Endodermal cell (in vitro differentiated cells): ENCODE results near the gene TTLL11. TPM values are rescaled to one million over a fixed set of nuclear protein-coding genes. Genes with fewer than 3 reads are reported as not detected.
A peak's percentile ranks its signal among the peaks of the same experiment; 100 is the strongest.

Experiments used
- DNase-seq: peaks from one replicate; pipeline ENCODE4 v3.0.0-alpha.2; 2017
- H3K27ac ChIP-seq: 2 replicates; pipeline ENCODE4 v1.5.1; 2013; ENCODE audit warnings: mild to moderate bottlenecking, low read depth, low read length, moderate library complexity
- H3K27me3 ChIP-seq: 2 replicates; pipeline ENCODE4 v1.6.1; 2013; ENCODE audit warnings: mild to moderate bottlenecking, low read length, moderate library complexity; ENCODE audit not compliant: insufficient read depth, control insufficient read depth, poor library complexity, severe bottlenecking
- H3K36me3 ChIP-seq: 2 replicates; pipeline ENCODE4 v1.7.0; 2013; ENCODE audit warnings: mild to moderate bottlenecking, low read length, moderate library complexity; ENCODE audit not compliant: control insufficient read depth, insufficient read depth
- H3K4me1 ChIP-seq: one replicate; pipeline ENCODE4 v1.7.0; 2013; ENCODE audit warnings: low read length; ENCODE audit not compliant: control insufficient read depth, insufficient read depth
- H3K4me3 ChIP-seq: 2 replicates; pipeline ENCODE4 v1.5.1; 2013; ENCODE audit warnings: mild to moderate bottlenecking, low read length, moderate library complexity
- H3K9ac ChIP-seq: 2 replicates; pipeline ENCODE4 v1.6.1; 2013; ENCODE audit warnings: mild to moderate bottlenecking, low read length, moderate library complexity; ENCODE audit not compliant: poor library complexity, severe bottlenecking; ENCODE audit errors: extremely low read depth
- H3K9me3 ChIP-seq: 2 replicates; pipeline ENCODE4 v1.6.1; 2013; ENCODE audit warnings: mild to moderate bottlenecking, low read length, moderate library complexity; ENCODE audit not compliant: control insufficient read depth
- H3K27ac Mint-ChIP-seq: 2 replicates; pipeline ENCODE4 v1.8.0; 2020; ENCODE audit warnings: mixed read lengths
- H3K27me3 Mint-ChIP-seq: 2 replicates; pipeline ENCODE4 v1.8.0; 2021; ENCODE audit warnings: mild to moderate bottlenecking, mixed read lengths; ENCODE audit not compliant: insufficient read depth
- H3K36me3 Mint-ChIP-seq: 2 replicates; pipeline ENCODE4 v1.8.0; 2020; ENCODE audit warnings: low read depth, mixed read lengths
- H3K4me1 Mint-ChIP-seq: 2 replicates; pipeline ENCODE4 v1.8.0; 2020; ENCODE audit warnings: mixed read lengths
- H3K4me3 Mint-ChIP-seq: 2 replicates; pipeline ENCODE4 v1.8.0; 2020; ENCODE audit warnings: mild to moderate bottlenecking, moderate library complexity, mixed read lengths
- H3K9me3 Mint-ChIP-seq: 2 replicates; pipeline ENCODE4 v1.8.0; 2020; ENCODE audit warnings: mild to moderate bottlenecking, mixed read lengths
- WGBS, 2 experiments: methylation state at CpG; one replicate each; pipeline versions ENCODE4 v1.1.5 to v1.1.7; 2013; ENCODE audit warnings: missing lambda C conversion rate in 2 of 2, mixed read lengths in 1 of 2; ENCODE audit not compliant: insufficient coverage in 1 of 2, insufficient read length in 1 of 2; 5-methylcytosine and 5-hydroxymethylcytosine counted together
- total RNA-seq, 2 donors: library from RNA; stranded (reverse); fragmentation: NEBNext Ultra II Directional in 1 of 2; extraction: Animal tissue kit (Norgen Biotek cat#: 25700) in 1 of 2; gene quantifications; 2 replicates in 1 of 2; 3 replicates in 1 of 2; pipeline ENCODE4 v1.2.1, GENCODE V29; 2021
- TF ChIP-seq, protein P1 (sequence below): fragments of 200-600 bp; sonication (generic); conservative IDR thresholded peaks from 2 replicates; pipeline ENCODE4 v1.5.0; 2021; ENCODE audit warnings: antibody characterized with exemption, mild to moderate bottlenecking

Gene TTLL11
- total RNA-seq, 2 donors from 2014 or later: 0.68 TPM; not detected in 1

DNA sequence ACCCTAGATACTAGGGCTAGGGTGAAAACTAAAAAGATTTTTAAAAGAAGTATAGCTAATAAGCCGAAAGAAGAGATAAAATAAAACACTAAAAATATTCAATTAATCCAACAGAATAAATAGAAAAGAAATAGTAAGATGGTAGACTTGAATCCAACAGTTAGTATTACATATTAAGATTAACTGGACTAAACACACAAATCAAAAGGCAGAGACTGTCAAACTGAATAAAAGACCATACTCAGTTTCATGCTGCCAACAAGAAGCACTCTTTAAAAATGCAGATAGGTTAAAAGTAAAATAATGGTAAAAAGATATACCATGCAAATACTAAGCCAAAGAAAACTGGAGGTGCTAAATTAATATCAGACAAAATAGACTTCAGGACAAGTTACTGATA, 65.0 kb downstream of the TTLL11 start:
- H3K27me3 ChIP-seq: no peaks in the 10 kb centered on the region
- no peak overlapping the region for H3K9ac ChIP-seq
- no peak for DNase-seq
- WGBS, 2 experiments: no CpG with 5 or more reads among the region's 1 CpG
- no peaks in the 10 kb centered on the region for H3K4me1 Mint-ChIP-seq
- no peaks in the 10 kb centered on the region for H3K9me3 ChIP-seq
- H3K9me3 Mint-ChIP-seq: peaks cover 5% of the 10 kb centered on the region
- H3K27me3 Mint-ChIP-seq: no peaks in the 10 kb centered on the region
- TF ChIP-seq, protein P1, sequence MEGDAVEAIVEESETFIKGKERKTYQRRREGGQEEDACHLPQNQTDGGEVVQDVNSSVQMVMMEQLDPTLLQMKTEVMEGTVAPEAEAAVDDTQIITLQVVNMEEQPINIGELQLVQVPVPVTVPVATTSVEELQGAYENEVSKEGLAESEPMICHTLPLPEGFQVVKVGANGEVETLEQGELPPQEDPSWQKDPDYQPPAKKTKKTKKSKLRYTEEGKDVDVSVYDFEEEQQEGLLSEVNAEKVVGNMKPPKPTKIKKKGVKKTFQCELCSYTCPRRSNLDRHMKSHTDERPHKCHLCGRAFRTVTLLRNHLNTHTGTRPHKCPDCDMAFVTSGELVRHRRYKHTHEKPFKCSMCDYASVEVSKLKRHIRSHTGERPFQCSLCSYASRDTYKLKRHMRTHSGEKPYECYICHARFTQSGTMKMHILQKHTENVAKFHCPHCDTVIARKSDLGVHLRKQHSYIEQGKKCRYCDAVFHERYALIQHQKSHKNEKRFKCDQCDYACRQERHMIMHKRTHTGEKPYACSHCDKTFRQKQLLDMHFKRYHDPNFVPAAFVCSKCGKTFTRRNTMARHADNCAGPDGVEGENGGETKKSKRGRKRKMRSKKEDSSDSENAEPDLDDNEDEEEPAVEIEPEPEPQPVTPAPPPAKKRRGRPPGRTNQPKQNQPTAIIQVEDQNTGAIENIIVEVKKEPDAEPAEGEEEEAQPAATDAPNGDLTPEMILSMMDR: no peak
- H3K4me1 ChIP-seq: no peaks in the 10 kb centered on the region
- H3K27ac Mint-ChIP-seq: no peak overlapping the region
- no peaks in the 10 kb centered on the region for H3K36me3 Mint-ChIP-seq
- no peaks in the 10 kb centered on the region for H3K36me3 ChIP-seq
- H3K4me3 ChIP-seq: no peak overlapping the region
- no peak overlapping the region for H3K27ac ChIP-seq
- no peak overlapping the region for H3K4me3 Mint-ChIP-seq

DNA sequence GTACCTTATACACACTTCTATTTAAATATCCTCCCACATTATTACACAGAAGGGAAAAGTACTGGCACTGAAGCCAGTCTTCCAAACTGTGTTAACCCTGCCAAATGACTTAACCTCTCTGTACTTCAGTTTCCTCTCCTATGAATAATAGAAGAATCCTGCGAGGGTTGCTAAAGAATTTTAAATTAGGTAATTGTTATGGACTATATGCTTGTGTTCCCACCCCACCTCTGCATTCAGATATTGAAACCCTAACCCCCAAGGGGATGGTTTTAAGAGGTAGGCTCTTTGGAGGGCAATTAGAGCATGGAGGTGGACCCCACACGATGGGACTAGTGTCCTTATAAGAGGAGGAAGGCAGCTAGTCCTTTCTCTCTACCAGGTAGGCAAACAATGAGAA, 72.7 kb downstream of the TTLL11 start:
- Mint-ChIP-seq H3K9me3 (peaks cover 5% of the 10 kb centered on the region), H3K27me3 (peaks cover 10% of the 10 kb centered on the region), H3K4me1 (peaks cover 13% of the 10 kb centered on the region), H3K27ac (no peak overlapping the region), H3K4me3 (no peak overlapping the region), H3K36me3 (no peaks in the 10 kb centered on the region)
- DNase-seq: no peak
- H3K4me3 ChIP-seq: no peak overlapping the region
- H3K9ac ChIP-seq: no peak overlapping the region
- no peaks in the 10 kb centered on the region for H3K9me3 ChIP-seq
- H3K27ac ChIP-seq: no peak overlapping the region
- H3K36me3 ChIP-seq: no peaks in the 10 kb centered on the region
- peaks cover 7% of the 10 kb centered on the region for H3K27me3 ChIP-seq
- whole genome bisulfite sequencing, 2 experiments: 15 to 23% methylated on average over 1 to 2 of the region's 2 CpGs
- TF ChIP-seq, protein P1: no peak
- no peaks in the 10 kb centered on the region for H3K4me1 ChIP-seq

DNA sequence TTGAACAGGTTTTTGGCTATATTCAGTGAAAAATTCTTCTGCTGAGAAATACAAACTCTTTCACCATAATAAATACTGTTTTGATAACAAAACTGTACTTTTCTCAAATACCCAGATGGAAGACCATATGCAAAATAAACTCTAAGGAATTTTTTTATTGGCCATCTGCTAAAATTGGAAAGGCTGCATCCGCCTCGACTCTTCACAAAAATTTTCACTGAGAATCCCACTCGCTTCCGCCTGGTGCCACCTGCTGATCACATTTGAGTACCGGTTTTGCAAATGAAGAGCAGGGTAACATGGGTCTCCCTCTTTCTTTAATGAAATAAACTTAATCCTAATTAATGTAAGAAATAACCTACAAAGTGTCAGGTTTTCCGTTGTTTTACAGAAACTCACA, 76.4 kb downstream of the TTLL11 start:
- no peak overlapping the region for H3K4me3 Mint-ChIP-seq
- no peak for DNase-seq
- H3K9me3 ChIP-seq: no peaks in the 10 kb centered on the region

More for the DNA sequence above, 76.4 kb downstream of the TTLL11 start:
- H3K27me3 Mint-ChIP-seq: peaks cover 10% of the 10 kb centered on the region
- Histone ChIP-seq H3K4me1 (peaks cover 4% of the 10 kb centered on the region), H3K36me3 (no peaks in the 10 kb centered on the region), H3K27me3 (peaks cover 7% of the 10 kb centered on the region), H3K9ac (no peak overlapping the region), H3K27ac (no peak overlapping the region), H3K4me3 (no peak overlapping the region)
- TF ChIP-seq, protein P1: peak; percentile 61
- no peaks in the 10 kb centered on the region for H3K9me3 Mint-ChIP-seq
- H3K36me3 Mint-ChIP-seq: no peaks in the 10 kb centered on the region
- WGBS, 2 experiments: 39 to 42% methylated on average over 6 of the region's 6 CpGs
- no peak overlapping the region for H3K27ac Mint-ChIP-seq
- H3K4me1 Mint-ChIP-seq: peaks cover 13% of the 10 kb centered on the region
